Ecto neural progenitor cell (in vitro differentiated cells): ENCODE data around the gene NLK.
A peak's percentile ranks its signal among the peaks of the same experiment; 100 is the strongest.

Experiments
- DNase-seq: peaks from one replicate; pipeline ENCODE4 v3.0.0-alpha.2; 2018; ENCODE audit warnings: low spot score

Gene NLK

DNA sequence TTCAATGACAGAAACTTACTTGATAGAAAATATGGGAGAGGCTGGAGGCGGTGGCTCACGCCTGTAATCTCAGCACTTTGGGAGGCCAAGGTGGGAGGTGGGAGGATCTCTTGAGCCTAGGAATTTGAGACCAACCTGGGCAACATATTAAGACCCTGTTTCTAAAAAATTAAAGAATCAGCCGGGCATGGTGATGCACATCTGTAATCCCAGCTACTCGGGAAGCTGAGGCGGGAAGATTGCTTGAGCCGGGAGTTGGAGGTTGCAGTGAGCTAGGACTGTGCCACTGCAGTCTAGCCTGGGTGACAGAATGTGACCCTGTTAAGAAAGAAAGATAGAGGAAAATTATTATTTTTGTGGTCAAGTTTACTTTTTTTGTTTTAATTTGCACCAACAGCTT is 2.1 kb upstream of the NLK start:
- DNase-seq = no peak

DNA sequence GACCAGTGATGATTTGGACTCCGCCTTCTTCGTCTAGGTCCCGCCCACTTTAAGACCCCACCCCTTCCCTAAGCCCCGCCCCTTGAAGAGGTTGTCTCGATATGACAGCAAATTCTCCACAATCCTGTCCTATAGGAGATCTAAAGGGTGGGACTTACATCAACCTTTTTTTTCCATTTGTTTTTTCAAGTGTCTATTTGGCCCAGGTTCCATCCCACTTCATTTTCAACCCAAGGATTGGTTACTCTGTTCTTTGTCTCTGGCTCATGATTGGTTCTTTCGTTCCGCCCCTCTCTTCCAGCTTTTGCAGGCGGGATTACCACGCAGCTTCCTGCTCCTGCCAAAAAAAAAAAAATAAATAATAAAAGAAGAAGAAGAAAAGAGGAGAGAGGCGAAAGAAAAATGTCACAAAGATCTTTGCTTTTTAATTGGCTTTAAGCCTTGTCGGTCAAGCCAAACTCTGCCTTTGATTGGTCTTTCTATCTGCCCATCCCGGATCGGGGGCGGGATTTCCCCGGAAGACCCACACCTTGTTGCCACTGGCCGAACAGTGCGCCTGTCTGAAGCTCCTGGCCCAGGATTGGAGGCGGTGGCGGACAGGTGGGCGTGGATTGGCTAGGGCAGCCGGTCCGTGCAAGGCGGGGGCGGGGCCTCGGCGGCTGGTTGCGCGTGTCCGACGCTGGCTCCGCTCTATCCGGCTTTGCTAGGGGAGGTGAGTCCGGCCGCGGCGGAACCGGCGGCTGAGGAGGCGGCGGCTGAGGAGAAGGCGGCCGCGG is 1.2 kb upstream of the NLK start:
- peak; percentile 100 for DNase-seq

DNA sequence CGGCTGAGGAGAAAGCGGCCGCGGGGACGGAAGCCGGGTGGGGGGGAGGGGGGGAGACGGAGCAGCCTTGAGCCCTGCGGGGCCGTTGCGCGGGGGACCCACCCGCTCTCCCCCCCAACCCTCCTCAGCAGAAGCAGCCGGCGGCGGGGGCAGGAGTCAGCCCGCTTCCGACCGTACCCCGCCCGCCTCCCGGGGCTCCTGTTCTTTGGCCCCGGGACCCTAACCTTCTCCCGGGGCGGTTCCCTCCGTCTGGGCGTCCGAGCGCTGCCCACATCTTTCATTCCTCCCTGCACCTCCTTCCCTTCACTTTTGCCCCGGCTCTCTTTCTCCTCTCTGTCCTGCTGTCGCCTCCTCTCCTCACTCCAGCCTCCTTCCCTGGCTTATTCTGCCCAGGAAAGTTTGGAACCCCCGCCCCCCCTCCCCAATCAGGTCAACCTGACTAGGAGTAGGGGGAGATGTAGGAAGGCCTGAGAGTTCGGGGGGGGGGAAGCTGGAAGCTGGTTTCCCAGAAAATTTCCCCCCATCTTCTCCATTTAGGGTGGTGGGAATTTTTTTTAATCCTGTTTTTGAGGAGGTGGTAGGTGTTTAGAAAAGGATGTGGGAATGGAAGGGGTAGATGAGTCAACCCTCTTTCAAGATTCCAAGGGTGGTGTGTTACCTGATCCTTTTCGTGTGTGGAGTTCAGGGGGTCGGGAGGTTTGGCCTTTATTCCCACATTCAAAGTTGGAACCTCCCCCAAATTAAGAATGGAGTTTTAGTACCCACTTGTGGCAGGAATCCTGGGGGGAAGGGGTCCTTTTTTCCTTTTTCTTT is 427 bp upstream of the NLK start:
- no peak for DNase-seq

GRCh38 chr17:28042721-28043291 is 329 bp downstream of the NLK start:
- DNase-seq = no peak

- DNase-seq = no peak
These were observed 819 bp downstream of the NLK start for GRCh38 chr17:28043296-28043695.

- no peak for DNase-seq
These were observed 1.3 kb downstream of the NLK start for GRCh38 chr17:28043741-28044140.

DNA sequence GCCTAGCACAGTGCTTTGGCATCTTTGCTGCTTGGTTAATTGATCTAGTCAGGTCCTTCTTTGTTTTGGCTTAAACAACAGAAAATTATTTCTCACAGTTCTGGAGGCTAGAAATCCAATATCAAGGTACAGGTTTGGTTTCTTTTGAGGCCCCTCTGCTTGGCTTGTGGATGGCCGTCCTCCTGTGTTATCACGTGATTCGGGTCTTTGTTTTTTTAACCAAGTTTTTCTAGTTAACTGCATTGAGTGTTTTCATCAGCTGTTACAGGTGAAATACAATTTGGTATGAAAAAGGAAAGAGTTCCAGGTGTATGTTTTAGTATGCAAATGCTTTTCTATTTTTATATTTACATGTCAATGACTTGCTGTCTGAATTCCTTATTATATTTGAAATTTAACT is 2.8 kb downstream of the NLK start:
- DNase-seq = no peak

GRCh38 chr17:28046034-28046825 is 3.8 kb downstream of the NLK start:
- no peak for DNase-seq

GRCh38 chr17:28047806-28048205 is 5.3 kb downstream of the NLK start:
- DNase-seq = no peak

GRCh38 chr17:28049071-28049470 is 6.6 kb downstream of the NLK start:
- DNase-seq = no peak

DNA sequence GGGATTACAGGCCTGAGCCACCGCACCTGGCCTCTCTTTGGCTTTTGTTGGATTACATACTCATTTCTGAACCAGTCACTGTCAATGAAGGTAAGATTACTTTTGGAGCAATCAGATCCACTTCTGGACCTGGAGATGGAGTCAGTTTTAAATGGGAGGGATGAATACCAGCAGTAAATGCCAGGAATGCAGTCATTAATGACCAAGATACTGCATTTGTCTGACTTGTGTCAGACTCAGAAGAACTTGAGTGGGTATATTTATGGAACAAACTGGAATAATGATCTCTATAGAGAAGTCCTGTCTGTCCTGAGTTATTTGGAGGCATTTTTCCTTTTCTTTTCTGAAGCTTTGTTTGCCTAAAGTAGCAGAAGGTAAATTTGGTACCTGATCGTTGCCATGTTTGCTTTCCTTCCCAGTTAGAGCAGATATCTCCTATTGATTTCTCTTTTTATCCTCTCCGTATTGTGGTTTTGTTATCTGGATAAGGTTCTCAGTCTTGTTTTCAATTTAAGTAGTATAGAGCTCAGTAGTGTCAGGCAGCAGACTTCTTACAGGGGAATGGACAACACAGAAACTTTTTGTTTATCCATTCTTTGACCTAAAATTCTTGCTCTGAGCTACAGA is 10.7 kb downstream of the NLK start:
- no peak for DNase-seq

GRCh38 chr17:28053725-28054124 is 11.2 kb downstream of the NLK start:
- DNase-seq = no peak

- no peak for DNase-seq
These were observed 13.2 kb downstream of the NLK start for GRCh38 chr17:28055546-28056275.

DNA sequence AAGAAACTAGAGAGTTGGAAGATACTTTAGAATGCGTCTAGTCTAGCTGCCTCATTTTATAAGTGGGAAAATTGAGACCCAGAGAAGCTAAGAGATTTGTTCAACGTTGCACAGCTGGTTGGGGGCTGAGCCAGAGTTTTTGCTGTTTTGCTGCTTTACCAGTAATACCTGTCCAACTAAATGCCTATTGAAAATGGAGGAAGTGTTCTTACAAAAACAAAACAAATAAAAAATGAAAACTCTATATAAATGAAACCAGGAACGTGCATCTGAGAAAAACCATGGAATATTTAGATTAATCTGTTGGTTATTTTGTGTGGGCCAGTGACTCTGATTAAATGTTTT is 13.8 kb downstream of the NLK start:
- no peak for DNase-seq

DNA sequence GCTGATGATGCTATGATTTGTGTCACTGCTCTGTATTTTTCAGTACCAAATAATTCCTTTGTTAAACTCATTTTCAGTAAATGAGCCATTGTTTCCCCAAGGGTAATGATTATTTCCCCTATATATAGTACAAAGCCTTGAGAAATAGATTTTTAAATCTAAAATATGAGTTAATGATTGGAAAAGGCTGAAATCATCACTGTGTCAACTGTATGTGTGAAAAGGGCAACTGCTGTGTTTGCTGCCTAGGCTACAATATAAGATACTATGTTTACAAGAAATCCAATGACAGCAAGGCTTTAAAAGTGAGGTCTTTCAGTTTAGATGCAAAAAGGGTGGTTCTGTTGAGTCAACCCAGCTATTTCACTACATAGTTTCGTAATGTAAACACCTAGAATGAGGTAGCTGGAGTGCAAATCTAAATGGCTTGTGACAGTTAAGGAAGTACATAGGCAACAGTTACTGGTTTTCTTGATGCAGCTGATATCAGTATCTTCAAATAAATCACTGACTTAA is 15.3 kb downstream of the NLK start:
- DNase-seq = no peak

- no peak for DNase-seq
These were observed 17.2 kb downstream of the NLK start for GRCh38 chr17:28059675-28060074.

DNA sequence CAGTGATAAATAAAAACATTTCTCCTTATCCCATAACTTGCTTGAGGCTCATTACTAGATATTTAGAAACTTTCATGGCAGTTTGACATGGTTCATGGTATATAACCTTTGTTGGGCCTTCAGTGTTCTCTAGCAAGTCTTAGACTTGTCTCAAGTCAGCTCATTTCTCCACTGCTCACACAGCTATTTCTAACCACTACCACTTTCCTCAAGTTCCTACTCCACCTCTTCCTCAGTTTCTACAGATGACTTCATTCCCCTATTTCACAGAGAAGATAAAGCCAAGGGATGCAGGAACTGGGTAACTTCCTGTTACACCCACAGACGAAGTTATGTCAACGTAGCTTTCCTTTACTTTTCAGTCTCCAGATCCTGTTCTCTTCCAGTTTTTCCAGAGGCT is 23.2 kb downstream of the NLK start:
- DNase-seq = no peak

DNA sequence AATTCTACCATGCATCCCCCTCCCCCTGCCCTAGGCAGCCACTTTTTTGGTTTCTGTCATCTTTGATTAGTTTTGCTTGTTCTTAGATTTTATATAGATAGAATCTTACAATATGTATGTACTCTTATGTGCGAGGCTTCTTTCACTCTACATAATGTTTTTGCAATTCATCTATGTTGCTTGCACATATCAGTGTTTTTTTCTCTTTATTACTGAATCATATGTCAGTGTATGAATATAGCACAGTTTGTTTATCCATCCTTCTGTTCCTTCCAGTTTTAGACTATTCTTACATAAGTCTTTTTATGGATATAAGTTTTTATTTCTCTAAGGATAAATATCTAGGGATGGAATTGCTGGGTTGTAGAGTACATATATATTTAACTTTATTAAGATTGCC is 26.6 kb downstream of the NLK start:
- DNase-seq = no peak

- DNase-seq = no peak
These were observed 28.7 kb downstream of the NLK start for GRCh38 chr17:28071179-28071578.

GRCh38 chr17:28071891-28072606 is 29.6 kb downstream of the NLK start:
- DNase-seq = no peak
